ENCODE results near the gene PHF21B.

PHF21B gene

DNA sequence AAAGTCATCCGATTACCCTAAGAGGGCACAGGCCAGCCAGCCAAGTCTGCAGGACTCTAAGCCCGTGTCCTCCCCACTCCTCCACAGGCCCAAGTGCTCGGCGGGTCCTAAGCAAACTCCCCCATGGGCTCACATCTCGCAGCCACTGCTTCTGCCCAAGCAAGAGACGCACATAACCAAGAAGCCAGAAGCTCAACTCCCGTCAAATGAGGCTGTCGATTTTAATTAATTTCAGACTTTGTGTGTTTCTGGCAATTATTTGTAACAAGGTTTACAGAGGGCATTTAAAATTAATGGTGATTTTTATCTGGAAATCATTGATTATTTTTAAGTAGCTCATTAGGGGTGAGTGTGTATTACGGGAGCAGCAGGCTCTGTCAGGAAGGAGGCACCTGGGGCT, 27.4 kb downstream of the PHF21B start:
- no peak overlapping the region for H3K4me3 ChIP-seq (ENCODE audit: low read depth, low read length)
- ChIA-PET POLR2A (no interaction called here), CTCF (interaction anchor here (0.6 kb wide), 1 partner anchor 1013 kb away, joined by 4 read pairs; no protein-coding TSS in a partner anchor)
- no peaks in the 10 kb centered on the region for H3K4me1 ChIP-seq (ENCODE audit: control insufficient read depth, insufficient read depth, low read length)
- no peaks in the 10 kb centered on the region for H3K9me3 ChIP-seq (ENCODE audit: control insufficient read depth, insufficient read depth, low read depth, low read length)
- no peaks in the 10 kb centered on the region for H3K36me3 ChIP-seq (ENCODE audit: control insufficient read depth in 2 of 2, insufficient read depth in 1 of 2, low read length in 2 of 2)
- no peak overlapping the region for H3K27ac ChIP-seq (ENCODE audit: extremely low read depth, low read depth, low read length)
- TF ChIP-seq ZNF324 (tag by site-specific recombination; IDR thresholded peaks at IDR 0.05): no peak
- TF ChIP-seq, protein P1, sequence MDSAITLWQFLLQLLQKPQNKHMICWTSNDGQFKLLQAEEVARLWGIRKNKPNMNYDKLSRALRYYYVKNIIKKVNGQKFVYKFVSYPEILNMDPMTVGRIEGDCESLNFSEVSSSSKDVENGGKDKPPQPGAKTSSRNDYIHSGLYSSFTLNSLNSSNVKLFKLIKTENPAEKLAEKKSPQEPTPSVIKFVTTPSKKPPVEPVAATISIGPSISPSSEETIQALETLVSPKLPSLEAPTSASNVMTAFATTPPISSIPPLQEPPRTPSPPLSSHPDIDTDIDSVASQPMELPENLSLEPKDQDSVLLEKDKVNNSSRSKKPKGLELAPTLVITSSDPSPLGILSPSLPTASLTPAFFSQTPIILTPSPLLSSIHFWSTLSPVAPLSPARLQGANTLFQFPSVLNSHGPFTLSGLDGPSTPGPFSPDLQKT (IDR thresholded peaks at IDR 0.05; ENCODE audit: borderline replicate concordance, low read depth, low read length): no peak
- TF ChIP-seq ZBTB17 (tag by site-specific recombination; IDR thresholded peaks at IDR 0.05): no peak
- no peak for TF ChIP-seq ZNF114 (tag by site-specific recombination; IDR thresholded peaks at IDR 0.05)
- no peak for TF ChIP-seq HOXD13 (CRISPR knock-in tag; IDR thresholded peaks at IDR 0.05; ENCODE audit: borderline replicate concordance)
- TF ChIP-seq, protein P2, sequence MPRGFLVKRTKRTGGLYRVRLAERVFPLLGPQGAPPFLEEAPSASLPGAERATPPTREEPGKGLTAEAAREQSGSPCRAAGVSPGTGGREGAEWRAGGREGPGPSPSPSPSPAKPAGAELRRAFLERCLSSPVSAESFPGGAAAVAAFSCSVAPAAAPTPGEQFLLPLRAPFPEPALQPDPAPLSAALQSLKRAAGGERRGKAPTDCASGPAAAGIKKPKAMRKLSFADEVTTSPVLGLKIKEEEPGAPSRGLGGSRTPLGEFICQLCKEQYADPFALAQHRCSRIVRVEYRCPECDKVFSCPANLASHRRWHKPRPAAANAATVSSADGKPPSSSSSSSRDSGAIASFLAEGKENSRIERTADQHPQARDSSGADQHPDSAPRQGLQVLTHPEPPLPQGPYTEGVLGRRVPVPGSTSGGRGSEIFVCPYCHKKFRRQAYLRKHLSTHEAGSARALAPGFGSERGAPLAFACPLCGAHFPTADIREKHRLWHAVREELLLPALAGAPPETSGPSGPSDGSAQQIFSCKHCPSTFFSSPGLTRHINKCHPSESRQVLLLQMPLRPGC (tag by site-specific recombination; IDR thresholded peaks at IDR 0.05): no peak
- TF ChIP-seq ZNF776 (tag by site-specific recombination; IDR thresholded peaks at IDR 0.05; ENCODE audit: borderline replicate concordance): no peak
- no peak for TF ChIP-seq ZNF658 (tag by site-specific recombination; IDR thresholded peaks at IDR 0.05)
- TF ChIP-seq, protein P3, sequence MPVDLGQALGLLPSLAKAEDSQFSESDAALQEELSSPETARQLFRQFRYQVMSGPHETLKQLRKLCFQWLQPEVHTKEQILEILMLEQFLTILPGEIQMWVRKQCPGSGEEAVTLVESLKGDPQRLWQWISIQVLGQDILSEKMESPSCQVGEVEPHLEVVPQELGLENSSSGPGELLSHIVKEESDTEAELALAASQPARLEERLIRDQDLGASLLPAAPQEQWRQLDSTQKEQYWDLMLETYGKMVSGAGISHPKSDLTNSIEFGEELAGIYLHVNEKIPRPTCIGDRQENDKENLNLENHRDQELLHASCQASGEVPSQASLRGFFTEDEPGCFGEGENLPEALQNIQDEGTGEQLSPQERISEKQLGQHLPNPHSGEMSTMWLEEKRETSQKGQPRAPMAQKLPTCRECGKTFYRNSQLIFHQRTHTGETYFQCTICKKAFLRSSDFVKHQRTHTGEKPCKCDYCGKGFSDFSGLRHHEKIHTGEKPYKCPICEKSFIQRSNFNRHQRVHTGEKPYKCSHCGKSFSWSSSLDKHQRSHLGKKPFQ (tag by site-specific recombination; IDR thresholded peaks at IDR 0.05): no peak
- TF ChIP-seq ZNF157 (tag by site-specific recombination; IDR thresholded peaks at IDR 0.05): no peak
- TF ChIP-seq ZNF785 (tag by site-specific recombination; IDR thresholded peaks at IDR 0.05): no peak
- no peak for TF ChIP-seq ZNF175 (tag by site-specific recombination; IDR thresholded peaks at IDR 0.05)
- TF ChIP-seq, protein P4, sequence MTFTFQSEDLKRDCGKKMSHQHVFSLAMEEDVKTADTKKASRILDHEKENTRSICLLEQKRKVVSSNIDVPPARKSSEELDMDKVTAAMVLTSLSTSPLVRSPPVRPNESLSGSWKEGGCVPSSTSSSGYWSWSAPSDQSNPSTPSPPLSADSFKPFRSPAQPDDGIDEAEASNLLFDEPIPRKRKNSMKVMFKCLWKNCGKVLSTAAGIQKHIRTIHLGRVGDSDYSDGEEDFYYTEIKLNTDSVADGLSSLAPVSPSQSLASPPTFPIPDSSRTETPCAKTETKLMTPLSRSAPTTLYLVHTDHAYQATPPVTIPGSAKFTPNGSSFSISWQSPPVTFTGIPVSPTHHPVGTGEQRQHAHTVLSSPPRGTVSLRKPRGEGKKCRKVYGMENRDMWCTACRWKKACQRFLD (tag by site-specific recombination; IDR thresholded peaks at IDR 0.05): no peak
- TF ChIP-seq ZNF239 (tag by site-specific recombination; IDR thresholded peaks at IDR 0.05): no peak
- no peak for TF ChIP-seq MEIS1 (CRISPR knock-in tag; IDR thresholded peaks at IDR 0.05; ENCODE audit: borderline replicate concordance)
- no peak for TF ChIP-seq TRIM28 (IDR thresholded peaks at IDR 0.05; ENCODE audit: borderline replicate concordance, low read length)

DNA sequence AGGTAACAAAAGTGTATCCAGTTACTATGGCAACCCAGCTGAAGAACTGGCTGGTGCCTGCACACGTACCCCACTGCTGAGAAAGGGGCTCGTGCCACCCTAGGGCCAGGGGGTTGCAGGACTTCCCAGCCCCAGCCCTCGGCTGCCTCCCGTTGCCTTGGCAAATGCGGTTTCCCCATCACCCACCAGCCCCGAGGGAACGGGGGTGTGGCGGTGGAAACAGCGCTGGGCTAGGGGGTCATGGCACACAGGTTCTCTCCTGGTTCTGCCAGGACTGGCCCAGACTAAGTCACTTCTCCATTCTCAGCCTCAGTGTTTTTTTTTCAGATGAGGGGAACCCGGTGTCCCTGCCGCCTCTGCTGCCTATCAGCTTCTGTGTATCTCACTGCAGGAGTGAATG, 27.9 kb downstream of the PHF21B start:
- CTCF ChIA-PET: interaction anchor here (1.0 kb wide), 1 partner anchor 115 kb away, joined by 4 read pairs; no protein-coding TSS in a partner anchor
- no peaks in the 10 kb centered on the region for H3K36me3 ChIP-seq (ENCODE audit: control insufficient read depth in 2 of 2, insufficient read depth in 1 of 2, low read length in 2 of 2)
- no peaks in the 10 kb centered on the region for H3K4me1 ChIP-seq (ENCODE audit: control insufficient read depth, insufficient read depth, low read length)
- no peak for TF ChIP-seq ZNF140 (tag by site-specific recombination; IDR thresholded peaks at IDR 0.05)
- TF ChIP-seq, protein P1 (IDR thresholded peaks at IDR 0.05; ENCODE audit: borderline replicate concordance, low read depth, low read length): no peak
- TF ChIP-seq ZNF747 (tag by site-specific recombination; IDR thresholded peaks at IDR 0.05): no peak
- TF ChIP-seq ZNF558 (tag by site-specific recombination; IDR thresholded peaks at IDR 0.05): no peak
- TF ChIP-seq ZXDB (tag by site-specific recombination; IDR thresholded peaks at IDR 0.05): no peak
- TF ChIP-seq ZFP37 (tag by site-specific recombination; IDR thresholded peaks at IDR 0.05): no peak
- no peak for TF ChIP-seq ZNF423 (tag by site-specific recombination; IDR thresholded peaks at IDR 0.05)
- no peak for TF ChIP-seq SP2 (tag by site-specific recombination; IDR thresholded peaks at IDR 0.05)
- no peak overlapping the region for H3K4me3 ChIP-seq (ENCODE audit: low read depth, low read length)
- no peak overlapping the region for H3K27ac ChIP-seq (ENCODE audit: extremely low read depth, low read depth, low read length)
- no peaks in the 10 kb centered on the region for H3K9me3 ChIP-seq (ENCODE audit: control insufficient read depth, insufficient read depth, low read depth, low read length)
- POLR2A ChIA-PET: no interaction called here

Measured in HEK293 (cell line).